Mucosa of descending colon (tissue), 3 donors: Measurements from ENCODE around the gene TCEAL5. TPM values are rescaled to one million over a fixed set of nuclear protein-coding genes. Genes with fewer than 3 reads are reported as not detected.
"Not testable (repeated sequence)": the region's sequence is repeated elsewhere in the genome, so short reads cannot be mapped to it uniquely, and the experiment has no call there.

Experiments used
- ATAC-seq: fragments of 200-7000 bp; cut with Tn5 transposase; one replicate; pipeline ENCODE4 v1.9.1; 2020; ENCODE audit warnings: mild to moderate bottlenecking, moderate library complexity
- DNase-seq, 3 donors: peaks; one replicate each; pipeline ENCODE4 v3.0.0-alpha.2; 2020
- H3K36me3 ChIP-seq: fragments of 200-600 bp; one replicate; pipeline ENCODE4 v1.8.0; 2021; ENCODE audit warnings: low read depth, mild to moderate bottlenecking
- H3K4me1 ChIP-seq: fragments of 200-600 bp; one replicate; pipeline ENCODE4 v1.8.0; 2021; ENCODE audit warnings: low read depth, mild to moderate bottlenecking
- H3K4me3 ChIP-seq: fragments of 200-600 bp; one replicate; pipeline ENCODE4 v1.8.0; 2021; ENCODE audit warnings: mild to moderate bottlenecking
- H3K9me3 ChIP-seq: fragments of 200-600 bp; one replicate; pipeline ENCODE4 v1.8.0; 2021; ENCODE audit warnings: mild to moderate bottlenecking
- intact Hi-C, 2 donors: fragments of 100-400 bp; cut with DNase I in 1 of 2; cut with micrococcal nuclease in 1 of 2; formaldehyde crosslinking; loops; one replicate each; pipeline versions ENCODE4 v1.11.0 to v1.11.1; 2022; cut with DNase I, micrococcal nuclease
- long read RNA-seq, 2 donors: library from polyadenylated mRNA; unstranded; transcript quantifications; one replicate each; pipeline ENCODE4 v2.0.0, GENCODE V29; 2019 to 2021
- total RNA-seq, 3 donors: library from RNA; stranded (reverse); fragmentation: NEBNext Ultra II Directional in 2 of 3; extraction: Animal tissue kit (Norgen Biotek cat#: 25700) in 2 of 3; gene quantifications; one replicate each; pipeline versions ENCODE4 v1.2.1 to v1.2.4, GENCODE V29; 2021 to 2023
- TF ChIP-seq, protein P1 (sequence below): fragments of 200-600 bp; IDR thresholded peaks from one replicate; pipeline ENCODE4 v1.8.0; 2022; ENCODE audit warnings: antibody characterized with exemption, mild to moderate bottlenecking
- donor health status: DM: no; HTN: no; CAD: no; lungs with moderate emphysema.
- donor health status: DM: no; HTN: no; CAD: no.
- donor health status: DM: no; HTN: yes; CAD: no.

The TCEAL5 gene, protein sequence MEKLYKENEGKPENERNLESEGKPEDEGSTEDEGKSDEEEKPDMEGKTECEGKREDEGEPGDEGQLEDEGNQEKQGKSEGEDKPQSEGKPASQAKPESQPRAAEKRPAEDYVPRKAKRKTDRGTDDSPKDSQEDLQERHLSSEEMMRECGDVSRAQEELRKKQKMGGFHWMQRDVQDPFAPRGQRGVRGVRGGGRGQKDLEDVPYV
- total RNA-seq, result under 1 TPM in 1 of 3 donors, not detected in 2; 0.92 TPM
- long read RNA-seq, donor 1, partial matches to known transcripts, result 0 of 1 reads
- long read RNA-seq, donor 1, other reads (novel, unspliced or antisense), result 0 of 1 reads
- long read RNA-seq, donor 2, result 0 reads

DNA sequence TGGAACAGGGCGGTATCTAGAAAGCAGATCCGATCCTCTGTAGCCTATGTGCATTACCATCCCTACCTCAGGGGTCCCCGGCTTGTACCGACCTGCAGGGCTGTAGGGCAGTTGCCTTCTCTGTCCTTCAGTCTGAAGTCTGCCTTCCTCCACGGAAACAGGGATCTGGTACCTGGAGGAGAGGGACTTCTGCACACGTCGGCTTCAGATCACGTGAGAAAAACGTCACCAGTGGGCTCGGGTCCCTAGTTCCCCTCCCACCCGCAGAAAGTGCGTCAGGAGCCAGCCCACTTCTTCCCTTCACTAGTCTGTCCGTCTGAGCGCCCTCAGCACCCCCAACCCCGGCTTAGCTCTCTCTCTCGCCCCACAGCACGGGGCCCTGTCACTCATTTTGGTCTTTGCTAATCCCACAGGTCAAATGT lies at the start of gene TCEAL5:
TCEAL5 (minus strand) TSS at position 170 of the 422 bp plus-strand sequence. CDS start 2,187 bp downstream, outside the sequence.
- DNase-seq, result no peak
- Histone ChIP-seq H3K9me3 (no peaks in the 10 kb centered on the region), H3K4me3 (no peak within 1 kb of the TSS), H3K4me1 (no peaks in the 10 kb centered on the region), H3K36me3 (no peaks in the 10 kb centered on the region)
- no peak for ATAC-seq
- intact Hi-C loops, result no loop called here
- TF ChIP-seq, protein P1, sequence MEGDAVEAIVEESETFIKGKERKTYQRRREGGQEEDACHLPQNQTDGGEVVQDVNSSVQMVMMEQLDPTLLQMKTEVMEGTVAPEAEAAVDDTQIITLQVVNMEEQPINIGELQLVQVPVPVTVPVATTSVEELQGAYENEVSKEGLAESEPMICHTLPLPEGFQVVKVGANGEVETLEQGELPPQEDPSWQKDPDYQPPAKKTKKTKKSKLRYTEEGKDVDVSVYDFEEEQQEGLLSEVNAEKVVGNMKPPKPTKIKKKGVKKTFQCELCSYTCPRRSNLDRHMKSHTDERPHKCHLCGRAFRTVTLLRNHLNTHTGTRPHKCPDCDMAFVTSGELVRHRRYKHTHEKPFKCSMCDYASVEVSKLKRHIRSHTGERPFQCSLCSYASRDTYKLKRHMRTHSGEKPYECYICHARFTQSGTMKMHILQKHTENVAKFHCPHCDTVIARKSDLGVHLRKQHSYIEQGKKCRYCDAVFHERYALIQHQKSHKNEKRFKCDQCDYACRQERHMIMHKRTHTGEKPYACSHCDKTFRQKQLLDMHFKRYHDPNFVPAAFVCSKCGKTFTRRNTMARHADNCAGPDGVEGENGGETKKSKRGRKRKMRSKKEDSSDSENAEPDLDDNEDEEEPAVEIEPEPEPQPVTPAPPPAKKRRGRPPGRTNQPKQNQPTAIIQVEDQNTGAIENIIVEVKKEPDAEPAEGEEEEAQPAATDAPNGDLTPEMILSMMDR, result no peak

DNA sequence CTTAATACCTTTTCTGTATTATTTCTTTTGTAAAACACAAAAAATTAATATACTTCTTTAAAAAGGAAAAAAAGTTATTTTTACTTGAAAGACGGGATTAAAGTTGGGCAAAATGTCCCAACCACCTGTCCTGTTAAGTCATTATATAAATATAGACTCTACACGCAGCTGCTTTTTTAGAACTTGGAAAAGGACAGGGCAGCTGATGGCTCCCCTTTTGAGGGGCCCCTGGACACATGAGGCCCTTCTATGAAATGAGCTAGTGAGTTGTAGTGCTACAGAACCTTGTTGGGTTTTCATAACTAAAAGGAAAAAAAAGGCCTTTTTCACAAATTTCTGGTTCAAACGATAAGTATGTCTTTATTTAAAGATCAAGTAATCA lies 34.8 kb upstream of the TCEAL5 start:
- DNase-seq (no peak), ATAC-seq (no peak)
- Histone ChIP-seq H3K9me3 (no peaks in the 10 kb centered on the region), H3K4me3 (no peak overlapping the region), H3K4me1 (no peaks in the 10 kb centered on the region), H3K36me3 (no peaks in the 10 kb centered on the region)
- intact Hi-C loops, result no loop called here
- TF ChIP-seq, protein P1, result no peak

DNA sequence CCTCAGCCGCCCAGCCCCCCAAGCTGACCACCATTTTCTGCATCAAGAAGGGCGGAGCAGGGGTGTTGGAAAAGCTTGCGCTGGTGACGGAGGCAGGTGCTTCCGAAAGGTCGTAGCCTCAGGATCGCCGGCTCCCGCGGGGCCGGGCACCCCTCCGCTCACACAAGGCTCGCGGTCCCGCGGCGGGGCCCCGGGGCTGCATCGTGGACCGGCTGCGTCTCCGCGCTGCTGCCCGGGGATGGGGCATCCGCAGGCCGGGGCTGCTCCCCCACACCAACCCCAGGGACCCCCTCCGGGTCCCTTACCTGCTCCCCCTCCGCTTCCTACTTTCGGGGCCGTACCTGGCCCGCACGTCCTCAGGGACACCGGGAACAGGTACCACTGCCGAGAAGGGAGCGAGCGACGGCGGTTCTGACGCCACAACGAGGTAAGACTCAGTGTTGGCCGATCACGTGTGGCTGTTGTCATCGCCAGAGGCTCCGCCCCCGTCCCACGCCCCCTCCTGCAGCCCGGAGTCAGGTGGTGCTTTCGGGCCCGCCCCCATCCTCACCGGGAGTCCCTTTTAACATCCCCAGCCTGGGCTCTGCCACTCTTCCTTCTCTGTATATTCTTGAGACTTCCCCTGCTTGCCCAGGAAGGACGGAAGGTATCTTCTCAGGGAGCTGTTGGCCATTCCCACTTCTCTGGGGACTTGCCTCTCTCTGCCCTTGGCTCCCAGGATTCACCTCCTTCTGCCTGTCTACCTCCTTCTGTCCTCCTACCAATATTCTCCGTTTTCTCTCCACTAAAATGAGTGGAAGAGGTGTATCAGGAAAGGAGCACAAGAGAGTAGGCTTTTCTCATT lies 34.2 kb upstream of the TCEAL5 start, which contains the start of gene BEX2:
BEX2 (minus strand) TSS at position 436 of the 844 bp plus-strand sequence. CDS start 1,014 bp downstream, outside the sequence.
- DNase-seq, result peak; percentile 85 to 87 (median 85)
- intact Hi-C loops, result no loop called here

DNA sequence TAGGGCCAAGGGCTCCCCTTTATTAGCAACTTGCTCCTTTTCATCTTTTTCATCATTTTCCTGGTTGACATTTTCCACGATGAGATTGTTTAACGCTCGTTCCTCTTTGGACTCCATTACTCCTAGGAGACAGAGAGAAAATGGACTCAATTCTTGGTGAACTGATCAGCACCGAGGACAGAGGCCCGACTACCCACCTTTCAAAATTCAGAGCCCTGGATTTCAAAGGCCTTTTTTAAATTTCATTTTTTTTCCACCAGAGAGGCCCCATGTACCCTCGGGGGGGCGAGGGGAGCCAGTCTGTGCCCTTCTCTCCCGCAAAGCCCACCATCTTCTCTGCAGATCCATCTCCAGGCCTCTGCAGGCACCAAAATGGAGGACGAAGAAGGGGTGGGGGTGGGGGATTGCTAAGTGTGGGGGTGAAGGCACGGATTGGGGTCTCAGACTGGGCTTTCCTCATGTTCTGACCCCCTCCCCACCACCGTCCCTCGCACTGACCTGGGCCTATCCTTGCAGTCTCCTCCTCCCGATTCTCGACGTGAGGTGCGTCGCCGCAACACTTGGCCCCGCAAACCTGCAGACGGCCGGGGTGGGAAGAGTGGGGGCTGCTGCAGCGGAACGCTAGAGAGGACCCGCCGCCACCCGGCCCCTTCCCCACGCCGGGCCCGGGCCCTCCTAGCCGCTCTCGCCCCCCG lies 33.5 kb upstream of the TCEAL5 start:
- intact Hi-C loops, result no loop called here
- DNase-seq (peak in 2 of 3 donors; percentile 15 to 51), ATAC-seq (peak; percentile 26)
- H3K36me3 ChIP-seq, result no peaks in the 10 kb centered on the region
- TF ChIP-seq, protein P1, result no peak
- H3K9me3 ChIP-seq, result no peaks in the 10 kb centered on the region
- no peaks in the 10 kb centered on the region for H3K4me1 ChIP-seq
- H3K4me3 ChIP-seq, result peak overlapping the region; percentile 19

More for the DNA sequence above, 34.2 kb upstream of the TCEAL5 start, which contains the start of gene BEX2:
- no peaks in the 10 kb centered on the region for H3K36me3 ChIP-seq
- no peaks in the 10 kb centered on the region for H3K4me1 ChIP-seq
- TF ChIP-seq, protein P1, result no peak
- ATAC-seq, result peak; percentile 100
- H3K4me3 ChIP-seq, result peak within 1 kb of the TSS; percentile 19
- H3K9me3 ChIP-seq, result no peaks in the 10 kb centered on the region

DNA sequence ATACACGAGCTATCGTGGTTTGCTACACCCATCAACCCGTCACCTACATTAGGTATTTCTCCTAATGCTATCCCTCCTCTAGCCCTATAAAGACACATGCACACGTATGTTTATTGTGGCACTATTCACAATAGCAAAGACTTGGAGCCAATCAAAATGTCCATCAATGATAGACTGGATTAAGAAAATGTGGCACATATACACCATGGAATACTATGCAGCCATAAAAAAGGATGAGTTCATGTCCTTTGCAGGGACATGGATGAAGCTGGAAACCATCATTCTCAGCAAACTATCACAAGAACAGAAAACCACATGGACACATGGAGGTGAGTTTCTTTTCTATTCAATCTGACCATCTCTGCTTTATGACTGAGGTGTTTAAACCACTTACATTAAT lies 29.1 kb upstream of the TCEAL5 start:
- DNase-seq, ATAC-seq, intact Hi-C loops, H3K9me3 ChIP-seq, H3K36me3 ChIP-seq, H3K4me3 ChIP-seq, H3K4me1 ChIP-seq: not testable (repeated sequence)
